Measurements from ENCODE around the gene ERBIN.

GRCh38 chr5:65926276-65926783, at the start of gene ERBIN:
- TF ChIP-seq CTCF (conservative IDR thresholded peaks at IDR 0.05) (no peak), ZFX (IDR thresholded peaks at IDR 0.05) (no peak; the same call in 1 of the 2 replicates)
